ENCODE results near the gene P2RX3. TPM values are rescaled to one million over a fixed set of nuclear protein-coding genes. Genes with fewer than 3 reads are reported as not detected.

Gene P2RX3
- total RNA-seq, 1 experiment from 2014 or later, result 0.15 TPM

DNA sequence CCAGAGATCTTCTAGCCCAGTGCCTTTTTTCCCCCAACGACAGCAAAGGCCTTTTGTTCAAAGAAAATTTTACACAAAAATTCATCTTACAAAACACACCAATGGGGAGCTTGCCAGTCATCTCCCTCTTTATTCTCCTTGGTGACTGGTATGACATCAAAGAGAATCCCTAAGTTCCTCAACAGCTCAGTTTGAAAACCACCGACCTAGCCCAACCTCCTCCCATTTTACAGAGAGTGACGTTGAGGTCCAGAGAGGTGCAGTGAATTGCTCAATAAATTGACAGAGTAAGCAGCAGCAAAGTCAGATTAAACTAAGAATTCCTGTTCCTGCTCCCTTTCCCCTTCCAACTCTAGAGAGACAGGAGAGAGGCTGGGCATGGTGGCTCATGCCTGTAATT, 81.0 kb downstream of the P2RX3 start:
- TF ChIP-seq, protein P1, sequence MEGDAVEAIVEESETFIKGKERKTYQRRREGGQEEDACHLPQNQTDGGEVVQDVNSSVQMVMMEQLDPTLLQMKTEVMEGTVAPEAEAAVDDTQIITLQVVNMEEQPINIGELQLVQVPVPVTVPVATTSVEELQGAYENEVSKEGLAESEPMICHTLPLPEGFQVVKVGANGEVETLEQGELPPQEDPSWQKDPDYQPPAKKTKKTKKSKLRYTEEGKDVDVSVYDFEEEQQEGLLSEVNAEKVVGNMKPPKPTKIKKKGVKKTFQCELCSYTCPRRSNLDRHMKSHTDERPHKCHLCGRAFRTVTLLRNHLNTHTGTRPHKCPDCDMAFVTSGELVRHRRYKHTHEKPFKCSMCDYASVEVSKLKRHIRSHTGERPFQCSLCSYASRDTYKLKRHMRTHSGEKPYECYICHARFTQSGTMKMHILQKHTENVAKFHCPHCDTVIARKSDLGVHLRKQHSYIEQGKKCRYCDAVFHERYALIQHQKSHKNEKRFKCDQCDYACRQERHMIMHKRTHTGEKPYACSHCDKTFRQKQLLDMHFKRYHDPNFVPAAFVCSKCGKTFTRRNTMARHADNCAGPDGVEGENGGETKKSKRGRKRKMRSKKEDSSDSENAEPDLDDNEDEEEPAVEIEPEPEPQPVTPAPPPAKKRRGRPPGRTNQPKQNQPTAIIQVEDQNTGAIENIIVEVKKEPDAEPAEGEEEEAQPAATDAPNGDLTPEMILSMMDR (conservative IDR thresholded peaks at IDR 0.05), result no peak
- Histone ChIP-seq H2BK12ac (ENCODE audit: insufficient read length, low read depth, low read length) (no peak overlapping the region), H3K27ac (ENCODE audit: insufficient read length, low read depth, low read length) (no peak overlapping the region), H3K9me3 (ENCODE audit: control insufficient read depth, low read depth, low read length) (no peaks in the 10 kb centered on the region), H3T11ph (ENCODE audit: low read length) (no peak overlapping the region), H4K20me1 (ENCODE audit: control insufficient read depth, insufficient read depth, insufficient read length) (no peaks in the 10 kb centered on the region), H3K14ac (ENCODE audit: insufficient read depth, low read length) (no peak overlapping the region), H2BK20ac (ENCODE audit: low read depth, low read length, poor library complexity, severe bottlenecking) (no peak overlapping the region), H3K4ac (ENCODE audit: low read depth, low read length) (no peak overlapping the region), H3K27me3 (ENCODE audit: insufficient read depth, low read length) (no peaks in the 10 kb centered on the region), H3K9ac (ENCODE audit: extremely low read depth, insufficient read length, low read length) (no peak overlapping the region), H4K5ac (ENCODE audit: insufficient read length, low read depth, low read length) (no peak overlapping the region), H4K91ac (ENCODE audit: insufficient read length, low read depth, low read length) (no peak overlapping the region), H3K18ac (ENCODE audit: insufficient read length, low read depth, low read length) (no peak overlapping the region), H3K4me1 (ENCODE audit: insufficient read depth, low read length) (no peaks in the 10 kb centered on the region; the same call in 1 of the 2 replicates), H2BK15ac (ENCODE audit: low read depth, low read length) (no peak overlapping the region), H3K79me2 (ENCODE audit: insufficient read depth, low read length) (no peaks in the 10 kb centered on the region), H2BK120ac (ENCODE audit: low read depth, low read length, poor library complexity, severe bottlenecking) (no peak overlapping the region), H2AFZ (ENCODE audit: low read length) (no peak overlapping the region), H3K56ac (ENCODE audit: insufficient read length, low read depth, low read length) (no peak overlapping the region), H3K4me2 (ENCODE audit: insufficient read depth, insufficient read length, low read length) (no peak overlapping the region), H2BK5ac (ENCODE audit: insufficient read length, low read length) (no peak overlapping the region), H2AK5ac (ENCODE audit: insufficient read length, low read length) (no peak overlapping the region), H3K23me2 (ENCODE audit: insufficient read length, low read depth, low read length, poor library complexity, severe bottlenecking) (no peaks in the 10 kb centered on the region), H3K23ac (ENCODE audit: insufficient read length, low read depth, low read length) (no peak overlapping the region), H4K8ac (replicated peaks; ENCODE audit: insufficient read length, low read depth, low read length) (no peak overlapping the region), H3K79me1 (ENCODE audit: insufficient read depth, low read depth, low read length, poor library complexity, severe bottlenecking) (no peaks in the 10 kb centered on the region)
- DNase-seq, result no peak
- Mint-ChIP-seq H3K27me3 (ENCODE audit: low read depth) (no peaks in the 10 kb centered on the region), H3K27ac (no peak overlapping the region; a peak in 2 of 7 replicates), H3K36me3 (ENCODE audit: insufficient read depth in 1 of 3, low read depth in 3 of 3) (peaks cover 21 to 46% (median 43%) of the 10 kb centered on the region in 3 experiments), H3K9me3 (no peaks in the 10 kb centered on the region), H3K4me1 (peaks cover 8 to 18% of the 10 kb centered on the region in 2 experiments), H3K4me3 (no peak overlapping the region)
- WGBS (ENCODE audit: extremely low coverage, insufficient read length, low lambda C conversion rate), result no CpG with 5 or more reads among the region's 3 CpGs

Measured in H9 (cell line).